ENCODE data around the gene ACBD4. TPM values are rescaled to one million over a fixed set of nuclear protein-coding genes. Genes with fewer than 3 reads are reported as not detected.

Gene ACBD4
- total and polyA plus RNA-seq, 11 donors = 3.3 to 9.8 (median 6.3) TPM

DNA sequence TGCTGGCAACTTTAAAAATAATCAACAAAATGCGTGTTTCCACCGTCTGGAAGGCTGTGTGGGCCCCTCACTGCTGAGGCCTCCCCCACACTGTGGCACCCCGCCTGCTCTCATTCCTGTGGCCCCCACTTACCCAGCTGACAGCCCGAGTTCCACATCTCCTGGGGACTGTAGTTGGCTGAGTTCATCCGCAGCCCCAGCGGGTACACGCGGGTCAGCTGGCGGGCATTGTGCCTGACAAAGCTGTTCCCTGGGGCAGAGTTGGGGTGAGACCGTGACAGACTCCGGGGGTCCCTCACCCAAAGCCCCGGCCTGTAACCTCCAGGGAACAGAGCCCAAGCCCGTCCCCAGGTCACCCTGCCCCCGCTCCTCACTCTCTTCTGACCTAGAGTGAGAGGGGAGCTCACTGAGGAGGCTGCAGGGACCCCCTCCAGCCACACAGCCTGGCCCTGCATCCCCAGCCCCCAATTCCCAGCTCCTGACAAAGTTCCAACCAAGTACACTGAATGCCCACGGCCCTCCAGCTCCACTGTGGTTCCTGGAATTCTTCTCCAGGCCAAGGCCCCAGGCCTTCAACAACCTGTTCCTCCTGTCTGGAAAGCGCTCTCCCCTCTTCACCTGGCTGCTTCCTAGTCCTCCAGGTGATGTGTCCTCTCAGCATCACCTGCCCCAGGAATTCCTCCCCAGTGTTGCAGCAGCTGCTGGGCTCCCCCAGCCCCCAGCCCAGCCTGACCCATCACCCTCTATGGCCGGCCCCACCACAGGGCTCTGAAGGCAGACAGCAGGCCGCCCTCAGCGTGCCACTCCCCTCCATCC, 21.2 kb upstream of the ACBD4 start:
- Histone ChIP-seq H3K9me3 (no peaks in the 10 kb centered on the region), H3K4me3 (no peak overlapping the region), H3K27ac (peak overlapping the region in 1 of 12 donors; percentile 30), H3K36me3 (peaks cover 0 to 55% (median 20%) of the 10 kb centered on the region in 9 donors), H3K4me1 (peaks cover 0 to 33% (median 21%) of the 10 kb centered on the region in 12 donors), H3K27me3 (no peaks in the 10 kb centered on the region)
- TF ChIP-seq POLR2A (IDR thresholded peaks at IDR 0.05) = no peak
- TF ChIP-seq, protein P1, sequence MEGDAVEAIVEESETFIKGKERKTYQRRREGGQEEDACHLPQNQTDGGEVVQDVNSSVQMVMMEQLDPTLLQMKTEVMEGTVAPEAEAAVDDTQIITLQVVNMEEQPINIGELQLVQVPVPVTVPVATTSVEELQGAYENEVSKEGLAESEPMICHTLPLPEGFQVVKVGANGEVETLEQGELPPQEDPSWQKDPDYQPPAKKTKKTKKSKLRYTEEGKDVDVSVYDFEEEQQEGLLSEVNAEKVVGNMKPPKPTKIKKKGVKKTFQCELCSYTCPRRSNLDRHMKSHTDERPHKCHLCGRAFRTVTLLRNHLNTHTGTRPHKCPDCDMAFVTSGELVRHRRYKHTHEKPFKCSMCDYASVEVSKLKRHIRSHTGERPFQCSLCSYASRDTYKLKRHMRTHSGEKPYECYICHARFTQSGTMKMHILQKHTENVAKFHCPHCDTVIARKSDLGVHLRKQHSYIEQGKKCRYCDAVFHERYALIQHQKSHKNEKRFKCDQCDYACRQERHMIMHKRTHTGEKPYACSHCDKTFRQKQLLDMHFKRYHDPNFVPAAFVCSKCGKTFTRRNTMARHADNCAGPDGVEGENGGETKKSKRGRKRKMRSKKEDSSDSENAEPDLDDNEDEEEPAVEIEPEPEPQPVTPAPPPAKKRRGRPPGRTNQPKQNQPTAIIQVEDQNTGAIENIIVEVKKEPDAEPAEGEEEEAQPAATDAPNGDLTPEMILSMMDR (IDR thresholded peaks at IDR 0.05) = no peak
- WGBS, 4 donors = 87 to 92% (median 90%) methylated on average over 9 to 19 of the region's 19 CpGs
- ATAC-seq = no peak
- no peak for DNase-seq
- intact Hi-C loops (cut with DNase I) = loop anchor here in 1 of 10 donors (5.0 kb wide), 1 partner anchor 62 kb away; the partner anchor contains the start of gene DCAKD

DNA sequence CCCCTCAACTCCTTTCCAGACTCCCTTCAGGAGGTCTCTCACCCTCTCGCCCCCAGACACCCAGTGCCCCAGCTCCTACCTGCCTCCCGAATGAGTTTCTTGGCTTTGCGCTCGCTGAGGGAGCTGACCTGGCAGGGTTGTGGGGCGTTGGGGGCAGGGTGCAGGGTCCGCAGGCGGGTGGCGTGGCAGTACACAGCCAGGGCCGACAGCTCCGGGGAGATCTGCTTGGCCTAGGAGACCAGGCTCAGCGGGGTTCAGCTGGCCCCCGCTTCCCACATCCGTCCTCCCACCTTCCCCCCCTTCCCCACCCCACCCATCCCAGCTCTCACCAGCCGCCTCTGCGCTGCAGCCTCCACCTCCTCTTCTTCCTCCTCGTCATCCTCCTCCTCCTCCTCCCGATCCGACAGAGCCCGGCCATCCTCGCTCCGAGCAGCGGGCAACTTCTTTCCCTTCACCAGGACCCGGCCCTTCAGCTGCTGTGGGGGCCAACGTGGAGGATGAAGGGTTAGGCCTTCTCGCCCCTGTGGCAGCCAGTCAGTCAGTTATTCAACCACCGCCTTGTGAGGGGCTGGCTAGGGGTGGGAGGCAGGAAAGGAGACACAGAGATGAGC, 20.4 kb upstream of the ACBD4 start:
- Histone ChIP-seq H3K36me3 (peaks cover 0 to 63% (median 27%) of the 10 kb centered on the region in 9 donors), H3K27ac (peak overlapping the region in 1 of 12 donors; percentile 30), H3K9me3 (no peaks in the 10 kb centered on the region), H3K27me3 (no peaks in the 10 kb centered on the region), H3K4me3 (no peak overlapping the region), H3K4me1 (peaks cover 0 to 25% (median 16%) of the 10 kb centered on the region in 12 donors)
- TF ChIP-seq, protein P1 (IDR thresholded peaks at IDR 0.05) = no peak
- TF ChIP-seq POLR2A (IDR thresholded peaks at IDR 0.05) = no peak
- intact Hi-C loops (cut with DNase I) = no loop called here
- ATAC-seq = no peak
- DNase-seq = no peak
- WGBS, 4 donors = 89 to 92% (median 91%) methylated on average over 24 to 26 of the region's 26 CpGs

DNA sequence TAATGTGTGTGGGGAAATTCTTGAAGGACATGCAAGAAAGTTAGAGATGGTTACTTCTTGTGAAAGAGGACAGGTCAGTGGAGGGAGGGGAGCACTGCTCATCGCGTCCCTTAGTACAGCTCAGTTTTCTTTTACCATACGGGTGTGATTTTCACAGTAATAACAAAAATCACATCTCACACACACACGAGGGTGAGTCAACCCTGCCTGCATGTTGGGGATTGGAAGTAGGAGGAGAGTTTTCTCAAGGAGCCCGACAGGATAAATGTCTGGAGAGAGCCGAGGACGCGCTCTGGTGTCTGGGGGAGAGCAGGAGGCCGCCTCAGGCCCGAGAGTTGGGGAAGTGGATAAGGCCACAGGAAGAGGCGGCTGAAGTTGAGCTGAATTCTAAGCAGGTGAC, 19.6 kb upstream of the ACBD4 start:
- Histone ChIP-seq H3K9me3 (no peaks in the 10 kb centered on the region), H3K27ac (no peak overlapping the region), H3K36me3 (peaks cover 0 to 70% (median 27%) of the 10 kb centered on the region in 9 donors), H3K4me3 (no peak overlapping the region), H3K27me3 (no peaks in the 10 kb centered on the region), H3K4me1 (peaks cover 0 to 17% (median 9%) of the 10 kb centered on the region in 12 donors)
- ATAC-seq (no peak), DNase-seq (no peak)
- intact Hi-C loops (cut with DNase I) = no loop called here
- WGBS, 4 donors = 82 to 89% (median 86%) methylated on average over 11 of the region's 11 CpGs
- TF ChIP-seq, protein P1 (IDR thresholded peaks at IDR 0.05) = no peak
- TF ChIP-seq POLR2A (IDR thresholded peaks at IDR 0.05) = no peak

DNA sequence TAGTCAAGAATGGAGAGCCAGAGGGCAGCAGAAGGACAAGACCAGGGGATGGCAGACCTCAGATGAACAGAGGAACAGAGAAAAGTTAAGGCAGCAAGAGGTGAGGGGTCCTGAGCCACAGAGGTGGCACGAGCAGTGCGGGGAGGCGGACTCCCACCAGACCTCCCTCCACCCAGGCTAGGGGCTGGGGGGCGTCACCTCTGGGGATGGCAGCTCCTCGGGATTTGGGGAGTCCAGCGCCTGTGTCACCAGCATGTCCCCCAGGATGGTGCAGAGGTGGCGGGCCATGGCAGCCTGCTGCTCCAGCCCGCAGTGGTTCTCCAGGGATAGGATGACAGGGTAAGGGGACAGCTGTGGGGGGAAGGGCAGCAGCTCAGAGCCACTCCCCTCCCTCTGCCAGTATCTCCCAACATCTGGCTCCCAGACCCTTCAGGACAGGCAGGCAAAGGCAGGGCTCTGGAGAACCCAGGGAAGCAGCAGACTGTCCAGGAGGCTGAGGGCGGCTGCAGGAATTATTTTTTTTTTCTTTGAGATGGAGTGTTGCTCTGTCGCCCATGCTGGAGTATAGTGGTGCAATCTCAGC, 19.0 kb upstream of the ACBD4 start:
- peaks cover 0 to 72% (median 27%) of the 10 kb centered on the region in 9 donors for H3K36me3 ChIP-seq
- TF ChIP-seq, protein P1 (IDR thresholded peaks at IDR 0.05) = no peak
- TF ChIP-seq POLR2A (IDR thresholded peaks at IDR 0.05) = no peak
- no peak overlapping the region for H3K27ac ChIP-seq
- DNase-seq (no peak), ATAC-seq (no peak)
- intact Hi-C loops (cut with DNase I) = no loop called here
- no peaks in the 10 kb centered on the region for H3K9me3 ChIP-seq
- WGBS, 4 donors = 83 to 92% (median 89%) methylated on average over 7 to 10 of the region's 10 CpGs
- H3K4me3 ChIP-seq = no peak overlapping the region
- H3K4me1 ChIP-seq = peaks cover 0 to 11% (median 5%) of the 10 kb centered on the region in 12 donors
- no peaks in the 10 kb centered on the region for H3K27me3 ChIP-seq
